Upper lobe of right lung (tissue), 1 donor: ENCODE results near the gene OGFRL1. TPM values are rescaled to one million over a fixed set of nuclear protein-coding genes. Genes with fewer than 3 reads are reported as not detected.
"Not testable (repeated sequence)": the region's sequence is repeated elsewhere in the genome, so short reads cannot be mapped to it uniquely, and the experiment has no call there.

Source experiments
- ATAC-seq: fragments of 200-7000 bp; cut with Tn5 transposase; one replicate; pipeline ENCODE4 v1.9.1; 2020; ENCODE audit warnings: mild to moderate bottlenecking, moderate library complexity
- DNase-seq: peaks from one replicate; pipeline ENCODE4 v3.0.0-alpha.2; 2020
- H3K27ac ChIP-seq: fragments of 200-600 bp; one replicate; pipeline ENCODE4 v1.8.0; 2022
- H3K27me3 ChIP-seq: fragments of 200-600 bp; one replicate; pipeline ENCODE4 v1.8.0; 2022; ENCODE audit warnings: mild to moderate bottlenecking
- H3K36me3 ChIP-seq: fragments of 200-600 bp; one replicate; pipeline ENCODE4 v1.8.0; 2022
- H3K4me1 ChIP-seq: fragments of 200-600 bp; one replicate; pipeline ENCODE4 v1.8.0; 2022
- H3K4me3 ChIP-seq: fragments of 200-600 bp; one replicate; pipeline ENCODE4 v1.8.0; 2022; ENCODE audit warnings: mild to moderate bottlenecking
- H3K9me3 ChIP-seq: fragments of 200-600 bp; one replicate; pipeline ENCODE4 v1.8.0; 2022
- intact Hi-C: fragments of 100-400 bp; cut with DNase I; formaldehyde crosslinking; loops from one replicate; pipeline ENCODE4 v1.11.0; 2022
- total RNA-seq: library from RNA; stranded (reverse); fragmentation: NEBNext Ultra II Directional; extraction: Animal tissue kit (Norgen Biotek cat#: 25700); gene quantifications from one replicate; pipeline ENCODE4 v1.2.1, GENCODE V29; 2021
- TF ChIP-seq, protein P1 (sequence below): fragments of 200-600 bp; IDR thresholded peaks from one replicate; pipeline ENCODE4 v1.8.0; 2022; ENCODE audit warnings: antibody characterized with exemption
- donor health status: DM: no; HTN: yes; CAD: no; lungs with severe emphysema.

OGFRL1 gene
- total RNA-seq, 1 donor from 2014 or later, result 29.0 TPM

DNA sequence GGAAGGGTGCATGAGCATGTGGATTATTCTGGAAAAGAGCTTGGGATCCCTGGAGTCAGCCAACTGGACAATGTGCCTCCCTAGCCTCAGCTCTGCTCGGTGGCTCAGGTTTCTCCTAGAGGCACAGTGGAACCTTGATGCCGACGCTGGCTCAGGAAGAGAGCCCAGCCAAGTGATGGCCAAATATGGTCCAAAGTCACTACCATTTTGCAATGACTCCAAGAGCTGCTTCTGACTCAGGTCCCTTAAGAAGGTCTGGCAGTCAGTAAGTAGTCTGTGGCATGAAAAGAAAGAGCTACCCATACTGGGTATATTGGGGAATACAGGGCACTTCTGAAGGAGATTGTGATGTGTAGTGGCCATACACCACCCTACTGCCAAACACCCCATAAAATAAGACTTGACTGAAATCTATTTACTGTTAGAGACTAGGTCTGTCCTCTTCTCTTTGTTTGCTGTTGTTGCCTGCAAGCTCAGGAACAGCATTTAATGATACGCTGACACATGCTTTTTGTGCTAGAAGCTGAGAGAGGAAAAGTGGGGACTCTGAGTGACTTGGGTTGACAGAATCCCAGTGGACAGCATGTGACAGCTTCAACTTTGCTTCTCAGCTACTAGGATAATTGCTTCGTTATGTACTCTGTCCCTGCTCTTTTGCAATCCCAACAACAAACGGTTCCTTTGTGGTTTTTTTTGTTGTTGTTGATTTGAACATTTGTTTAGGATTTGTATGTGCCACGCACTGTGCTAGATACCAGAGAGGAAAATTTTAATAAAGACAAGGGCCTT lies 30.3 kb upstream of the OGFRL1 start:
- no peak overlapping the region for H3K27ac ChIP-seq
- intact Hi-C loops, result no loop called here
- DNase-seq (no peak), ATAC-seq (no peak)
- H3K9me3 ChIP-seq, result no peaks in the 10 kb centered on the region
- no peaks in the 10 kb centered on the region for H3K27me3 ChIP-seq
- no peaks in the 10 kb centered on the region for H3K36me3 ChIP-seq
- no peaks in the 10 kb centered on the region for H3K4me1 ChIP-seq
- TF ChIP-seq, protein P1, sequence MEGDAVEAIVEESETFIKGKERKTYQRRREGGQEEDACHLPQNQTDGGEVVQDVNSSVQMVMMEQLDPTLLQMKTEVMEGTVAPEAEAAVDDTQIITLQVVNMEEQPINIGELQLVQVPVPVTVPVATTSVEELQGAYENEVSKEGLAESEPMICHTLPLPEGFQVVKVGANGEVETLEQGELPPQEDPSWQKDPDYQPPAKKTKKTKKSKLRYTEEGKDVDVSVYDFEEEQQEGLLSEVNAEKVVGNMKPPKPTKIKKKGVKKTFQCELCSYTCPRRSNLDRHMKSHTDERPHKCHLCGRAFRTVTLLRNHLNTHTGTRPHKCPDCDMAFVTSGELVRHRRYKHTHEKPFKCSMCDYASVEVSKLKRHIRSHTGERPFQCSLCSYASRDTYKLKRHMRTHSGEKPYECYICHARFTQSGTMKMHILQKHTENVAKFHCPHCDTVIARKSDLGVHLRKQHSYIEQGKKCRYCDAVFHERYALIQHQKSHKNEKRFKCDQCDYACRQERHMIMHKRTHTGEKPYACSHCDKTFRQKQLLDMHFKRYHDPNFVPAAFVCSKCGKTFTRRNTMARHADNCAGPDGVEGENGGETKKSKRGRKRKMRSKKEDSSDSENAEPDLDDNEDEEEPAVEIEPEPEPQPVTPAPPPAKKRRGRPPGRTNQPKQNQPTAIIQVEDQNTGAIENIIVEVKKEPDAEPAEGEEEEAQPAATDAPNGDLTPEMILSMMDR, result no peak
- no peak overlapping the region for H3K4me3 ChIP-seq

DNA sequence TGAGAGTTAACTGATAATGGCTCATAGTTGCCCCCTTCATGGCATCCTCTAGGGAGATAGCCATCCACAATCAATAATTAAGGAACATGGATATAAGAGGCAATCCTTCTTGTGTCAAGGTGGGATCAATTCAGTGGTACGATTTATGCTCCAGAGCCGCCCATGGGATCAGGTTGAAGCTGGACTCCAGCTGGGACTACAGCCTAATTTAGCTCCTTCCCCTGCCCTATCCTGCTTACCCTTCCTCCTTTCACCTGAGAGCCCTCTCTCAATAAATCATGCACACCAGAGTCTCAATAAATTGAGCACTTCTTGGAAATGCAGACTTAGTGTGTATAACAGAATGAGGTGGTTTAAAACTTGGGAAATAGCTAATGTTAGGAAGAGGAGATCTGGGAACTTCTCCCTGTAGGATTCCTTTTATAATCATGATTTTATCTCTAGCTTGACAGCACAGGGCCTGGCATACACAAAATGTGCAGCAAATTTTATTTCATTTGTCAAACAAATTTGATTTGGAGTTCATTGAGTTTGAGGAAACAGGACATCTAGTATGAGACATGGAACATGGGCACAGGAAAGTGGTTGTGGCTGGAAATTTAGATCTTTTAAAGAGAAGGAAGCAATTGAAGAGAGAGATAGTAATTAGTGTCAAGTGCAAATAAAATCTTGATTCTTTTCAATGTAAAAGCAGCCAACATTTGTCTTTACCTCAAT lies 28.6 kb upstream of the OGFRL1 start:
- TF ChIP-seq, protein P1, result no peak
- intact Hi-C loops, result no loop called here
- Histone ChIP-seq H3K9me3 (no peaks in the 10 kb centered on the region), H3K27me3 (no peaks in the 10 kb centered on the region), H3K27ac (no peak overlapping the region), H3K36me3 (no peaks in the 10 kb centered on the region), H3K4me1 (no peaks in the 10 kb centered on the region), H3K4me3 (no peak overlapping the region)
- ATAC-seq (no peak), DNase-seq (no peak)

DNA sequence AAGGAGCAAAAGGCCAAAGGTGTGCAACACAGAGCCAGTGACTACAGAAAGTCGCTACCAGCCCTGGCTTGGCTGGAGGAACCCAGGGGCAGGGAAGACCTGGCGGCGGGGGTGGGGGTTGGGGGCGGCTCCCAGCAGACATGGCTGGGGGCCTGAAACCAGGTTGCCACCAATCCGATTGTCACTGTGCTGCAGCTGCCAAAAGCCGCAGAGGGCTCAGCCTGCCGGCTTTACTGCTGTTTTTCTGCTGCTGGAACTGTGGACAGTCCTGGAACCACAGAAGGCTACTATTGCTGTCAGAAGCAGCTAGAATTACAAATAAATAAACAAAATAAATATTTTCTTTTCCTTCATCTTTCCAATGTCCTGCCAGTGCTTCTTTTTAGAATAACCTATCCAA lies 25.7 kb upstream of the OGFRL1 start:
- Histone ChIP-seq H3K27ac (no peak overlapping the region), H3K4me3 (no peak overlapping the region), H3K36me3 (no peaks in the 10 kb centered on the region), H3K4me1 (no peaks in the 10 kb centered on the region), H3K27me3 (no peaks in the 10 kb centered on the region), H3K9me3 (no peaks in the 10 kb centered on the region)
- ATAC-seq (no peak), DNase-seq (no peak)
- TF ChIP-seq, protein P1, result no peak
- intact Hi-C loops, result no loop called here

DNA sequence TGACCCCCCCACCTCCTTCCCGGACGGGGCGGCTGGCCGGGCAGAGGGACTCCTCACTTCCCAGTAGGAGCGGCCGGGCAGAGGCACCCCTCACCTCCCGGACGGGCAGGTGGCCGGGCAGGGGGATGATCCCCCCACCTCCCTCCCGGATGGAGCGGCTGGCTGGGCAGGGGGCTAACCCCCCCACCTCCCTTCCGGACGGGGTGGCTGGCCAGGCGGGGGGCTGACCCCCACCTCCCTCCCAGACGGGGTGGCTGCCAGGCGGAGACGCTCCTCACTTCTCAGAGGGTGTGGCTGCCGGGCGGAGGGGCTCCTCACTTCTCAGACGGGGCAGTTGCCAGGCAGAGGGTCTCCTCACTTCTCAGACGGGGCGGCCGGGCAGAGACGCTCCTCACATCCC lies 22.2 kb upstream of the OGFRL1 start:
- DNase-seq, intact Hi-C loops: not testable (repeated sequence)

DNA sequence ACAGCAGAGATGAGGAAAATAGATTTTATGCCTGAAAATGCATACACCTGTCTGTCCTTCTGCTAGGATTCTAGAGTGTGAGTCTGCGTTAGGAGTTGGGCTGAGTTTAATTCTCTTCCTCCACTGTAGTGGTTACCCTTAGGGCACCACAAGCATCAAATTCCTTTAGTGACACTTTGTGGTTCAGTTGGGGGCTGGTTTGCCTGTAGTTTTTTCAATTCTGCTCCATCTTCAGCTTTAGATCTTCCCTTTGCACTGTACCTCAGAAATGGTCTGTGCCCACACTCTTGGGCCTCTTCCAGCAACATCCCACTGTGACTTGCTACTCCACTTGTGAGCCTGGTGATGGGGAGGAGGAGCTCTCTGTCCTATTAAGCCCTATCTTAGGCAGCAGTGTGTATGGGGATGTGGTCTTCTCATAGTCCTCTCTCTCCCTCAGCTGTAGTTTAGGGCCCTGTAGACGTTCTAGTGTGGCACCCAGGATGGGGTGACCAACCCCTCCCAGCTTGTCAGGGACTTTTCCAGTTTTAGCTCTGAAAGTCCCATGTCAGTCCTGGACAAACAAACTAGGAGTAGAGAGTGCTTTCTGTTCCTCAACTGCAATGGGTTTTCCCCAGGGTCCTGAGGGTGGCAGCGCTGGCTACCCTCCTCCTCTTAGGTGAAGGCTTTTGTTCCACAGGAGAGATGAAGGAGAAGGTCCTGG lies 19.7 kb upstream of the OGFRL1 start:
- H3K27ac ChIP-seq, result no peak overlapping the region
- no peaks in the 10 kb centered on the region for H3K4me1 ChIP-seq
- H3K4me3 ChIP-seq, result no peak overlapping the region
- H3K36me3 ChIP-seq, result no peaks in the 10 kb centered on the region
- DNase-seq (no peak), ATAC-seq (no peak)
- TF ChIP-seq, protein P1, result no peak
- H3K27me3 ChIP-seq, result no peaks in the 10 kb centered on the region
- H3K9me3 ChIP-seq, result no peaks in the 10 kb centered on the region
- intact Hi-C loops, result no loop called here

More for the DNA sequence above, 22.2 kb upstream of the OGFRL1 start:
- H3K27me3 ChIP-seq, H3K36me3 ChIP-seq, ATAC-seq, H3K4me3 ChIP-seq, H3K4me1 ChIP-seq, H3K9me3 ChIP-seq, H3K27ac ChIP-seq: not testable (repeated sequence)
